GM21528 (cell line): ENCODE data around the gene ZNF587B.
"Not testable (repeated sequence)": the region's sequence is repeated elsewhere in the genome, so short reads cannot be mapped to it uniquely, and the experiment has no call there.

ENCODE experiments used
- ATAC-seq: cut with Tn5 transposase; IDR thresholded peaks from one replicate; pipeline ENCODE4 v1.9.1; 2021; ENCODE audit warnings: mild to moderate bottlenecking, moderate library complexity; ENCODE audit not compliant: unreplicated experiment, low FRiP score

Gene ZNF587B

DNA sequence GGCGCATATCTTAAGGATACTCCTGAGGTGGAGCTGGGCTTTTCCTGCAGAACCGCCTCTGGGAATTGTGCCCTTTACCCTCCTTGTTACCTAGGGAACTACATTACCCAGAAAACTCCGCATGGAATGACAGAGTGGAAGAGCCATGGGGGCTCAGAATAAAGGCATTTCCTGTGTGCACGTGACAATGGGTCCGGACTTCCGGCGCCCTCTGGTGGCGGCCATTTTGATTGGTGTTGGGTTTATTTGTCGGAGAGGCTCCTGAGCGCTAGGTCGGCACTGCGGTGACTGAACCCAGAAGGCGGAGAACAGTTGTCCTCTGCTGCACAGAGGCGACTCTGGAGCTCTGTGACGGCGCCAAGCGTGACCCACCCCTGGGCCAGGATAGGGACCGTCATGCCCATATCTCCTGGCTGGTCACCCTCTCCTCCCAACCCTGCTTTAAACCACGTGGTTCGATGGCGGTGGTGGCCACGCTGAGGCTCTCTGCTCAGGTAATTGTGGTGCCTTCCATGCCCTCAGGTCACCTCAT lies at the start of gene ZNF587B:
ZNF587B (plus strand) TSS at position 229 of the 532 bp plus-strand sequence; CDS start at position 459, 230 bp downstream.
- ATAC-seq: no peak

DNA sequence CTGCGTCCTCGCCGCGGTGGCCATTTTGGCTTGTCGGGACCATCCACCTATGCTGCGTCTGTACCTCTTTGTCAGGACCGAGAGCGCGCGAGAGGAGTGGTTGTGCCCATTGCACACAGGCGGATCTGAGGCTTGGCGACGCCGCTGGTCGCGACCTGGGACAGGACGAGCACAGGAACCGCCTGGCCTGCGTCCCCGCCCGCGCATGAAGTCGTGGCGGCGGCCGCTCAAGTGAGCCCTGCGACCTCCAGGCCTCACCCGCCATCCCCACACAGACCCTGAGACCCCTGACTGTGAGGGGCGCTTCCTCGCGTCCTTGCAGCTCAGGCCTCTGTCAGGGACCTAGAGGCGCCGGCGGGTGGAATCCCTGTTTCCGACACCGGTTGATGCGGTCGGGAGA lies 43.8 kb upstream of the ZNF587B start:
- no peak for ATAC-seq

DNA sequence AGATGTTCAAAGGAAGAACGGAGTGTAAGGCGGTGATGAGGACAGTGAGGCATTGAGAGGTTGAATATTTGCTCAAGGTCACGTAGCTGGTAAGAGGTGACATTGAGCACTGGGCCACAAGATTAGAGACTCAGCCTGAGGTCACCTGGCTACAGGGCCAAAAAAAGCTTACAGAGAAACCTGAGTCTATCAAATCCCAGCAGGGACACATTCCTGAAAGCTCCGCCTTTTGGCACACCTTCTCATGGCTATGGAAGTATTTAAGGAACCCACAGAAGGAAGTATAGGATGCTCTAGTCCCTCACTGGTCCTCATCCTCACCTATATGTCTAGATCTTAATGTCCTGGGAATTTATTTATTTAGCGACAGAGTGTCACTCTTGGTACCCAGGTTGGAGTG lies 43.2 kb upstream of the ZNF587B start:
- ATAC-seq: no peak

DNA sequence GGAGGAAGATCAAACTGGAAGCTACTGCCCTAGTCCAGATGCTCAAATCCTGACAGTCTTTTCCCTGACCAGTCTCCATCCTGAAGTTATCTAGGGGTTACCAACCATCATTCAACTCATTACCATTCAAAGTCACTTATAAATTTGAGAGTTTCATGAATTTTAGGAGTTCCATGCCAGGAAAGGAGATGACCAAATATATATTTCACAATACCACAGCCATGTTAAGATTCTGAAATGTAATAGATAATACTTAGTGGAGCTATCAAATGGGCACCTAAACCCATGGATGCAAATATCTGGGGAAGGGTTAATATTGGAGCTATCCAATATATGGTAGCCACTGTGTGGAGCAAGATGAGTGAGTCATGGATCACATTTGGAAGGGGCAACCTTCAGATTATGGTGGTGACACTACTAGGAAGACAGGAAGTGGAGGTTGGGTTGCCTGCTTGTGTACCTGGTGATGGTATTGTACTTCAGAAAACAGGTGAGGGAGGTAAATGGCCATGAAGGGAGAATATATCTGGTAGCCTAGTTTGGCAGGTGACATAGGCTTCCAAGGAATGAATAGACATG lies 41.9 kb upstream of the ZNF587B start:
- no peak for ATAC-seq

DNA sequence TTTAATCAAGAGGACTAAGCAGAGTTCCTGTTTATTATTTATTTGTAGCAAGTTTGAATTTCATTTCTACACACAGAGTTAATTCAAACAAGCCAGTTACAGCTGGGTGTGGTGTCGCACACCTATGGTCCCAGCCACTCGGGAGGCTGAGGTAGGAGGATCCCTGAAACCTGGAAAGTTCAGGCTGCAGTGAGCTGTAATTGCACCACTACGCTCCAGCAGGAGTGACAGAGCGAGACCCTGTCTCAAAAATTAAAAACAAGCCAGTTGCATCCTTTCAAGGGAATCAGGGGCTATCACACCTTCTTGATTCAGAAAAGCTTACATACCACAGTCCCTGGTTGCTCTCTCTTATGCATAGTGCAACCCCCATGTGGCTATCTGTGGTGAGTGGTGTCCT lies 40.8 kb upstream of the ZNF587B start:
- ATAC-seq: no peak

DNA sequence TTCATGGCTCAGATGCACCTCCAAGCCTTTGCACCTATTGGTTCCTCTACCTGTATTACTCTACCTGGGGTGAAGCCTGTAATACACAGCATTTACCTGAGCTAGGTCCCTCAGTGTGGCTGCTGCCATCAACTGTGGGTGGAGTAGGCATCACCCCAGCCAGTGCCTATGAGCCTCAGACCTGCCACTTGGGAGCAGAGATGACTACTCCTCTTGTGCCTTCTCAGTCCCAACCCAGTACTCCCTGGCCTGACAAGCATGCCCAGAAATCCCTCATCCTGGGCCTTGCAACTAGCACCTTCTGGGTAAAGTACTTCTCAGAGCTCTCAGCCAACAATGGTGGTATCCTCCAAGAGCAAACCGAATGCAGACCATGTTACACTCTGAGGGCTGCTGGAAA lies 33.5 kb upstream of the ZNF587B start:
- not testable (repeated sequence) for ATAC-seq

DNA sequence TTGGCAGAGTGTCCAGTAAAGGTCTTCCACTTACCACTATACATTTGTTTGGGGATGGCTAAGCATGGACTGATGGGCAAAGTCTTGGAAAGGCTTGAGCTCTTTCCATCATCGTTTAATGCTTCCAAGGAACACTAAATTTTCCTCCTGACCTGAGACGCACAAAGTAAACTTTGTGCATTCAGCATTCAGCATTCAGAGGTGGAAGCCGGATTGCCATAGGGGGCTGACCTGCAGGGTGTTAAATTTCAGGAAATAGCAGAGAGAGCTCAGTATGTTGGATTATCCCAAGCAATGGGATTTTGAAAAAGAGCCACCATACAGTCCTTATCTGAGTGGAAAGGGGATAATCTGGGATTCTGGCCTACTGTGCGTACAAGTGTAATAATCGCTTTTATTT lies 29.4 kb upstream of the ZNF587B start:
- no peak for ATAC-seq

DNA sequence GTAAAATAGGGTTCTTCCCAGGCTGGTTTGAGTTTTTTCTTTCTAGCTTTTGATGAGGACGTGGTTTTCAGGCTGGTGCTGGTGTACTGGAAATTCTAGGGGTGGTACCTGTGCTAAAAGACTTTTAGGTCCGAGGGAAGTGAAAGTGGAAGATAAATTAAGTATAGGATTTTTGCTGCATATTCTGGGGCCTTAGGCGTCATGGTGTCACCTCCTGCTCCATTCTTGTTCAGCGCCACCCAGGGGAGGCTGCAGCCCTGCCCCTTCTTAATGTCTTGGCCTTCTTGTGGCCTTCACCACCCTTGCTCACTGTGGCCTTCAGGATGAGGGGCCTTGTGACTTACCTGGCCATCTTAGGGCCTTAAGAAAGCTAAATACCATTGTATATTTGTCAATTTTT lies 27.8 kb upstream of the ZNF587B start:
- ATAC-seq: no peak

DNA sequence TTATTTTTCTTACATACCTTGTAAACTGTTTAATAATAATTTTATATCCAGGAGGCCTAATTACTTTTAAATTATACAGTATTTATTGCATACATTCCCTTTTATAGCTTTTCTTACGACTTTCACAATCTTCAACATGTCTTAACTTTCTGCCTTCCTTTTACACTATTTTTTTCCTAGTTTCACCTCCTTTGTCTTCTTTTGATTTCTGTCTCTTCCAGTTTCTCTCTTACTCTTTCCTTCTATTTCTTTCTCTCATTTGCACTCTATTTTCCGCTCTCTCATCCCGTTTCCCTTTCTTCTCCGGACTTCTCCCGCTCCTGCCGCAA lies 26.9 kb upstream of the ZNF587B start:
- no peak for ATAC-seq

DNA sequence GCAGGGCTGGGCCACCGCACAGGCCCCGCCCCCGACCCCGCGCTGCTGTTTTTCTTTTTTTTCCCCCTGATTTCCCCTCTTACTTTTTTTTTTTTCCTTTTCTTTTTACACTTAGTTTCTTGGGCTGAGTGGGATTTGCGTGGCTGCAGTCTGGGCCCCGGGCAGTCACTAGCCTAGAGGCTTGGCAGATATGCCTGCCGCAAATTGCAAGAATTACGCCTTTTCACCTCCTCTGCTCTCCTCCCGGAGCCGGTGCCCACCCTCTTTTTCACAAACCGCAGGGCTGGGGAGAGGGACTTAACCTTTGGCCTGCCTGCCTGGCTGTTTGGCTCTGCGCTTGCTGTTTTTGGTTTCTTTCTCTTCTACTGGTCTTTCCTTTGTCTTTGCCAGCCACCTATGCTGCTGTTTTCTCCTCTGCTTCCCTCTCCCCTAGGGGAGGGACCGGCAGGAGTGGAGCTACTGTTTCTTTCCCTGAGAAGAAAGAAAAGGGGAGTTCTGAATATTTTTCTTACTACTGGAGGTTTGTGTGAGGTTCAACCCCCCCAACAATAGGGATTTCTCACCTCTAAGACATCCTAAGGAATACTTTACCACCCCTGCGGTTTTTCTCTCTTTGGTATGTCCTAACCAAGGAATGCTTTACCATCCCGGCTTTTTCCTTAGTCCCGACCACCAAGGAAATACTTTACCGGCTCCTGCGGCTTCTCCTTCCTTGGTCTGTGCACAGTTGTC lies 26.3 kb upstream of the ZNF587B start:
- no peak for ATAC-seq

DNA sequence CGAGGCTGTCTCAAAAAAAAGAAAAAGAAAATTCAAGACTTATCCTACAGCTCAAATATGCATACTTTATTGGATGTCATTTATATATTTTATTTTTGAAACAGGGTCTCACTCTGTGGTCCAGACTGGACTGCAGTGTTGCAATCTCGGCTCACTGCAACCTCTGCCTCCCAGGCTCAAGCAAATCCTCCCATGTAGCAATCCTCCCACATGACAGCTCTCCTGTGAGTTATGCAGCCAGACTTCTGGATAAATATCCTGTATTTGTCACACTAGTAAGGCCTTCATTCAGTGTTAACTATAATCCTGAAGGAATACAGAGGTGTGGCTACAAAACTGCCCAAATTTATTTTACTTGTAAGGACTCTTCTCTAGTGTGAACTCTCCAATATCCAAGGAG lies 22.6 kb upstream of the ZNF587B start:
- ATAC-seq: no peak

DNA sequence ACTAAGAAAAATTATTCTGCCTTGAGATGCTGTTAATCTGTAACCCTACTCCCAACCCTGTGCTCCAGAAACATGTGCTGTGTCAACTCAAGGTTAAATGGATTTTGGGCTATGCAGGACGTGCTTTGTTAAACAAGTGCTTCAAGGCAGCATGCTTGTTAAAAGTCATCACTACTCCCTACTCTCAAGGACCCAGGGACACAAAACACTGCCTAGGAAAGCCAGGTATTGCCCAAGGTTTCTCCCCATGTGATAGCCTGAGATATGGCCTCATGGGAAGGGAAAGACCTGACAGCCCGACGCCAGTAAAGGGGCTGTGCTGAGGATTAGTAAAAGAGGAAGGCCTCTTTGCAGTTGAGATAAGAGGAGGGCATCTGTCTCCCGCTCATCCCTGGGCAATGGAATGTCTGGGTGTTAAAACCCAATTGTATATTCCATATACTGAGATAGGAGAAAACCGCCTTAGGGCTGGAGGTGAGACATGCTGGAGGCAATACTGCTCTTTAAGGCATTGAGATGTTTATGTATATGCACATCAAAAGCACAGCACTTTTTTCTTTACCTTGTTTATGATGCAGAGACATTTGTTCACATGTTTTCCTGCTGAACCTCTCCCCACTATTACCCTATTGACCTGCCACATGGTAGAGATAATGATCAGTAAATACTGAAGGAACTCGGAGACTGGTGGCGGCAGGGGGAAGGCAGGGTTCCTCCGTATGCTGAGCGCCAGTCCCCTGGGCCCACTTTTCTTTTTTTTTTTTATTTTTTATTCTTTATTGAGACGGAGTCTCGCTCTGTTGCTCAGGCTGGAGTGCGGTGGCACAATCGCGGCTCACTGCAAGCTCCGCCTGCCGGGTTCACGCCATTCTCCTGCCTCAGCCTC lies 19.4 kb upstream of the ZNF587B start:
- ATAC-seq: not testable (repeated sequence)

DNA sequence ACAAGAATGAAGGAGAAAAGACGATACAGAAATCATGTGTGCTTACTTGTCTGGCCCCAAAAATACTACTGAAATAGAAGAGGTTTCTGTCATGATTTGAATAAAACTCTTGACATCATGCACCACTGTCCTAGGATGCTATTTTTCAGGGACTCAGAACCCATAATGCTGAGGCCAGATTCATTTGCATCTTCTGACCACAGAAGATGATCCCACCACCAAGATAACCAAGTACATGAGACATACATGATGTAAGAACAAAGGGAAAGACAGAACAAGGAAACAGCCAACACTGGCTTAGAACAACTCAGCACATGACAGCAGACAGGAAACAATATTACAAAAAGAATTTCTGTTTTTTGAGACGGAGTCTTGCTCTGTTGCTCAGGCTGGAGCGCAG lies 17.9 kb upstream of the ZNF587B start:
- no peak for ATAC-seq

DNA sequence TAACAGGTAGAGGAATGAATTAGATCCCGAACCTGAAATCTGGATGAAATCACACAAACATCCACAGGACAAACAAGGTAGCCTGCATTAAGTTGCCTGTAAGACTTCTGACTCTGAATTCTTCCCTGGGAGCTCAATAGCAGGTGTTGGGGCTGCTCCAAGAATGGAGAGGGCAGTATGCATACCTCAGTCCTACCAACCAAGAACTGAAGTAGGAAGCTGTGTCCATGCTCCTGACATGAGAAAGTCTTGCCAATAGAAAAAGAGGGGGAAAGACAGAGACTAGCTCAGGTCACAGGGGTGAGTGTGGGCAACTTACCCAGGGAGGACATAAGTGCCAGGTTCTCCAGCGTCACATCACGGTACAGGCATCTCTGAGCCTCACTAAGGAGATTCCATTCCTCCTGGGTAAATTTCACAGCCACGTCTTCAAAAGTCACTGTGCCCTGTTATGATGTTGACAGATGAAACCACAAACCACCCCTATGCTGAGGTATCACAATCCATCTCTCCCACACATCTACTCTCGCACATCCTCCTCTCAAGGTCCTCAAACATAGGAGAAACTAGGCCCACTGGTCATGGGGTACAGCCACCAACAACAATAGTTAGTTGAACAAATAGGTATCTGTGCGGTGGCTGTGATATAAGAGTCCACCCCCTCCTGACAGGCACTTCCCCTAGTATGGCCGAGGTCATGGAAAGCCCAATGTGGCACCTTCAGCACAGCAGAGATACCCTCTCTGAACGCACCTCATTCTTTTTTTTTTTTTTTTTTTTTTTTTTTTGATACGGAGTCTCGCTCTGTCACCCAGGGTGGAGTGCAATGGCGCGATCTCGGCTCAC lies 16.9 kb upstream of the ZNF587B start:
- ATAC-seq: not testable (repeated sequence)

DNA sequence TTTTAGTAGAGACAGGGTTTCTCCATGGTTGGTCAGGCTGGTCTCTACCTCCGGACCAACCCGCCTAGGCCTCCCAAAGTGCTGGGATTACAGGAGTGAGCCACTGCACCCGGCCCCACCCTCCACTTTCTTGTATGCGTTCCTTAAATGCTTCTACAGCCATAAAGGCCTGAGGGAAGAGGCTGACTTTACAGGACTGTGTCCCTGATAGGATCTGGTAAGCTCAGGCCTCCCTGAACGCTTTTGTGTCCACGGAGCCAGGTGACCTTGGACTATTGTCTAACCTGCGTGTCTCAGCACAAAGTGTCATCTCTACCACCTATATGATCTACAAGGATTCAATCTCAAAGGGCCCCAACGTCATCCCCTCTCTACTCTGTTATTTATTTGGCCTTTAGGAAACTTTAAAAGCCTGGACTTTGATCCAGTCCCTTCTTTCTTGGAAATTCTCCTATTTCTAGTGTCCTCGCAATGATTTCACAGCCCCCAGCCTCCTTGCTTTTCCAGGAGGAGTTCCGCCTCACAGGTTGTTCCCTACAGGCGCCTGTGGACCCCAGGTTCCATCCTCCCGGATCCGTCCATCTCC lies 16.1 kb upstream of the ZNF587B start:
- no peak for ATAC-seq

DNA sequence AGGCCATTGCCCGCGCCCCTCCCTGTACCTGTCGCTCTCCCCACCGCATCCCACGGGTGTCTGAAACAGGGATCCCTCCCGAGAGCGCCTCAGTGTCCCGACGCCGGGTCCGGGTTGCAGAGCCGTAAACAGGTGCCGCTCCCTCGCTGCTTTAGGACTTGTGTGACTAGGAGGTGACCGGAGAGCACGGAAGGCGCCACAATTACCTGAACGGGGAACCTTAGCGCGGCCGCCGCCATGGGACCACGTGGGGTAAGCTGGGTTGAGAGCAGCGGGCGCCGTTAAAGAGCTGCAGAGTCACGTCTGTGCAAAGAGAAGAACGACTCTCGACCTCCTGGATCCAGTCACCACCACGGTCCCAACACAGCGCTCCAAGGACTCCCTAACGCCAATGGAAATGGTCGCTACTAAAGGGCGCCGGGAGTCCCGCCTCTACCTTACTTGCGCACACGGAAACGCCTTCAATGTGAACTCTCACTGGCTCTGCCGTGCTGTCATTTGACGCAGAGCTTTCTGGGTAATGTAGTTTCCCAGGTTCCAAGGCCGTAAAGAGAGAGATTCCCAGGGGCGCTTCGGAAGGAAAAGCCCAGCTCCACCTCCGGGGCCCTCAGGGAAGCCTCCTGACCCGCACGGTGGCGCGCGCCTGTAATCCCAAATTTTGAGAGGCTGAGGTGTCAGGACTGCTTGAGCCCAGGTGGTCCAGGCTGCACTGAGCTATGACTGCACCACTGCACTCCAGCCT lies 15.4 kb upstream of the ZNF587B start, which contains the start of gene ZNF552:
ZNF552 (minus strand) TSS at position 409 of the 742 bp plus-strand sequence; CDS start at position 239, 170 bp downstream.
- peak; percentile 66 for ATAC-seq

DNA sequence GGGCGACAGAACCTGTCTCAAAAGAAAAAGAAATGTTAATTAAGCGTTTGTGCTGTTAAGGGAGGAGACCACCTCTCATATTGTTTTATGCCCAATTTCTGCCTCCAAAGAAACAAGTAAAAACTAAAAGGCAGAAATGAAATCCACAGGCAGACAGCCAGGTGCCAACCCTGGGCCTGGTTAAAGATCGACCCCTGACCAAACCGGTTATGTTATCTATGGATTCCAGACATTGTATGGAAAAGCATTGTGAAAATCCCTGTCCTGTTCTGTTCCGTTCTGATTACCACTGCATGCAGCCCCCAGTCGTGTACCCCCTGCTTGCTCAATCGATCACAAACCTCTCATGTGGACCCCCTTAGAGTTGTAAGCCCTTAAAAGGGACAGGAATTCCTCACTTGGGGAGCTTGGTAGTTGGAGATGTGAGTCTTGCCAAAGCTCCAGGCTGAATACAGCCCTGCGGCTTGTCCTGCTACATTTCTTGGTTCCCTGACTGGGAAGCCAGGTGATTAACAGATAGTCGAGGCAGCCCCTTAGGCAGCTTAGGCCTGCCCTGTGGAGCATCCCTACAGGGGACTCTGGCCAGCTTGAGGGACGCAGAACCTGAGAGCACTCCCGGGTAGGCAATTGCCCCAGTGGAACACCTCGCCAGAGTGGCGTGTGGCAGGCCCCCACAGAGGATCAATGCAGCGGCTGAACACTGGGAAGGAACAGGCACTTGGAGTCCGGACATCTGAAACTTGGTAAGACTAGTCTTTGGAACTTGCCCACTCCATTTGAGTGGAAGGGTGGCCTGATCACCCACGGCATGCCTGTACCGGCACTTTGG lies 14.6 kb upstream of the ZNF587B start:
- ATAC-seq: no peak

DNA sequence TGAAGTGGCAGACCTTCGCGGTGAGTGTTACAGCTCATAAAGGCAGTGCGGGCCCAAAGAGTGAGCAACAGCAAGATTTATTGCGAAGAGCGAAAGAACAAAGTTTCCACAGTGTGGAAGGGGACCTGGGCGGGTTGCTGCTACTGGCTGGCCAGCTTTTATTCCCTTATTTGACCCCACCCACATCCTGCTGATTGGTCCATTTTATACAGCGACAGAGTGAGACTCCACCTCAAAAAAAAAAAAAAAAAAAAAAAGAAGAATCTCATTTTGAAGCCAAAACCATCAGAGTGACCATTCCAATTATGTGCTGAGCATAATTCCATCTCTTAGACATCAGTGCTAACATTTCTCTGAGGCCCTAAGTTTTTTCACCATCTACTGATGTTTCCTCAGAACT lies 13.4 kb upstream of the ZNF587B start:
- no peak for ATAC-seq
